ENCODE measurements around the gene SCRG1.

SCRG1 gene

DNA sequence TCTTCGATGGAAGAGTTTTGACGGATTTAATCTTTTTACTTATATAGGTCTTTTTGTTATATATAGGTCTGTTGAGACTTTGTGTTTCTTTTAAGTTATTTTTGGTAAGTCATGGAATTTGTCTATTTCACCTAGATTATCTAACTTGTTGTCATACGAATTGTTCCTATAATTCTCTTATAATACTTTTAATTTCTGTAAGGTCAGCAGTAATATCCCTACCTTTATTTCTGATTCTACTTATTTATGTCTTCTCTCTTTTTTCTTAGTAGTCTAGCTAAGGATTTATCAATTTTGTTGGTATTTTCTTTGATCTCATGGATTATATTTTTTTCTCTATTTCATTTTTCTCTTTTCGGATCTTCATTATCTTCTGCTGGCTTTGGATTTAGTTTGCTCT is 16.6 kb downstream of the SCRG1 start:
- no peak for ATAC-seq
- TF ChIP-seq ZNF8 (CRISPR knock-in tag; IDR thresholded peaks at IDR 0.05) (no peak), CSDC2 (CRISPR knock-in tag; IDR thresholded peaks at IDR 0.05) (no peak), SNAI2 (CRISPR knock-in tag; IDR thresholded peaks at IDR 0.05) (no peak), GLIS3 (CRISPR knock-in tag; IDR thresholded peaks at IDR 0.05) (no peak), ARNTL (CRISPR knock-in tag; IDR thresholded peaks at IDR 0.05; ENCODE audit: borderline replicate concordance, low read depth) (no peak), PPARA (CRISPR knock-in tag; IDR thresholded peaks at IDR 0.05; ENCODE audit: borderline replicate concordance) (no peak), ZFP30 (CRISPR knock-in tag; IDR thresholded peaks at IDR 0.05) (no peak), ISL1 (CRISPR knock-in tag; IDR thresholded peaks at IDR 0.05) (no peak), OSR1 (CRISPR knock-in tag; IDR thresholded peaks at IDR 0.05) (no peak), ZFP3 (CRISPR knock-in tag; IDR thresholded peaks at IDR 0.05) (no peak)
- TF ChIP-seq, protein P1, sequence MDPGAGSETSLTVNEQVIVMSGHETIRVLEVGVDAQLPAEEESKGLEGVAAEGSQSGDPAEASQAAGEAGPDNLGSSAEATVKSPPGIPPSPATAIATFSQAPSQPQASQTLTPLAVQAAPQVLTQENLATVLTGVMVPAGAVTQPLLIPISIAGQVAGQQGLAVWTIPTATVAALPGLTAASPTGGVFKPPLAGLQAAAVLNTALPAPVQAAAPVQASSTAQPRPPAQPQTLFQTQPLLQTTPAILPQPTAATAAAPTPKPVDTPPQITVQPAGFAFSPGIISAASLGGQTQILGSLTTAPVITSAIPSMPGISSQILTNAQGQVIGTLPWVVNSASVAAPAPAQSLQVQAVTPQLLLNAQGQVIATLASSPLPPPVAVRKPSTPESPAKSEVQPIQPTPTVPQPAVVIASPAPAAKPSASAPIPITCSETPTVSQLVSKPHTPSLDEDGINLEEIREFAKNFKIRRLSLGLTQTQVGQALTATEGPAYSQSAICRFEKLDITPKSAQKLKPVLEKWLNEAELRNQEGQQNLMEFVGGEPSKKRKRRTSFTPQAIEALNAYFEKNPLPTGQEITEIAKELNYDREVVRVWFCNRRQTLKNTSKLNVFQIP (CRISPR knock-in tag; IDR thresholded peaks at IDR 0.05; ENCODE audit: borderline replicate concordance, low read depth), result no peak
- TF ChIP-seq, protein P2, sequence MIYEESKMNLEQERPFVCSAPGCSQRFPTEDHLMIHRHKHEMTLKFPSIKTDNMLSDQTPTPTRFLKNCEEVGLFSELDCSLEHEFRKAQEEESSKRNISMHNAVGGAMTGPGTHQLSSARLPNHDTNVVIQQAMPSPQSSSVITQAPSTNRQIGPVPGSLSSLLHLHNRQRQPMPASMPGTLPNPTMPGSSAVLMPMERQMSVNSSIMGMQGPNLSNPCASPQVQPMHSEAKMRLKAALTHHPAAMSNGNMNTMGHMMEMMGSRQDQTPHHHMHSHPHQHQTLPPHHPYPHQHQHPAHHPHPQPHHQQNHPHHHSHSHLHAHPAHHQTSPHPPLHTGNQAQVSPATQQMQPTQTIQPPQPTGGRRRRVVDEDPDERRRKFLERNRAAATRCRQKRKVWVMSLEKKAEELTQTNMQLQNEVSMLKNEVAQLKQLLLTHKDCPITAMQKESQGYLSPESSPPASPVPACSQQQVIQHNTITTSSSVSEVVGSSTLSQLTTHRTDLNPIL (CRISPR knock-in tag; IDR thresholded peaks at IDR 0.05; ENCODE audit: low read depth), result no peak
- TF ChIP-seq, protein P3, sequence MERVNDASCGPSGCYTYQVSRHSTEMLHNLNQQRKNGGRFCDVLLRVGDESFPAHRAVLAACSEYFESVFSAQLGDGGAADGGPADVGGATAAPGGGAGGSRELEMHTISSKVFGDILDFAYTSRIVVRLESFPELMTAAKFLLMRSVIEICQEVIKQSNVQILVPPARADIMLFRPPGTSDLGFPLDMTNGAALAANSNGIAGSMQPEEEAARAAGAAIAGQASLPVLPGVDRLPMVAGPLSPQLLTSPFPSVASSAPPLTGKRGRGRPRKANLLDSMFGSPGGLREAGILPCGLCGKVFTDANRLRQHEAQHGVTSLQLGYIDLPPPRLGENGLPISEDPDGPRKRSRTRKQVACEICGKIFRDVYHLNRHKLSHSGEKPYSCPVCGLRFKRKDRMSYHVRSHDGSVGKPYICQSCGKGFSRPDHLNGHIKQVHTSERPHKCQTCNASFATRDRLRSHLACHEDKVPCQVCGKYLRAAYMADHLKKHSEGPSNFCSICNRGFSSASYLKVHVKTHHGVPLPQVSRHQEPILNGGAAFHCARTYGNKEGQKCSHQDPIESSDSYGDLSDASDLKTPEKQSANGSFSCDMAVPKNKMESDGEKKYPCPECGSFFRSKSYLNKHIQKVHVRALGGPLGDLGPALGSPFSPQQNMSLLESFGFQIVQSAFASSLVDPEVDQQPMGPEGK (CRISPR knock-in tag; IDR thresholded peaks at IDR 0.05; ENCODE audit: borderline replicate concordance), result no peak
- TF ChIP-seq, protein P4, sequence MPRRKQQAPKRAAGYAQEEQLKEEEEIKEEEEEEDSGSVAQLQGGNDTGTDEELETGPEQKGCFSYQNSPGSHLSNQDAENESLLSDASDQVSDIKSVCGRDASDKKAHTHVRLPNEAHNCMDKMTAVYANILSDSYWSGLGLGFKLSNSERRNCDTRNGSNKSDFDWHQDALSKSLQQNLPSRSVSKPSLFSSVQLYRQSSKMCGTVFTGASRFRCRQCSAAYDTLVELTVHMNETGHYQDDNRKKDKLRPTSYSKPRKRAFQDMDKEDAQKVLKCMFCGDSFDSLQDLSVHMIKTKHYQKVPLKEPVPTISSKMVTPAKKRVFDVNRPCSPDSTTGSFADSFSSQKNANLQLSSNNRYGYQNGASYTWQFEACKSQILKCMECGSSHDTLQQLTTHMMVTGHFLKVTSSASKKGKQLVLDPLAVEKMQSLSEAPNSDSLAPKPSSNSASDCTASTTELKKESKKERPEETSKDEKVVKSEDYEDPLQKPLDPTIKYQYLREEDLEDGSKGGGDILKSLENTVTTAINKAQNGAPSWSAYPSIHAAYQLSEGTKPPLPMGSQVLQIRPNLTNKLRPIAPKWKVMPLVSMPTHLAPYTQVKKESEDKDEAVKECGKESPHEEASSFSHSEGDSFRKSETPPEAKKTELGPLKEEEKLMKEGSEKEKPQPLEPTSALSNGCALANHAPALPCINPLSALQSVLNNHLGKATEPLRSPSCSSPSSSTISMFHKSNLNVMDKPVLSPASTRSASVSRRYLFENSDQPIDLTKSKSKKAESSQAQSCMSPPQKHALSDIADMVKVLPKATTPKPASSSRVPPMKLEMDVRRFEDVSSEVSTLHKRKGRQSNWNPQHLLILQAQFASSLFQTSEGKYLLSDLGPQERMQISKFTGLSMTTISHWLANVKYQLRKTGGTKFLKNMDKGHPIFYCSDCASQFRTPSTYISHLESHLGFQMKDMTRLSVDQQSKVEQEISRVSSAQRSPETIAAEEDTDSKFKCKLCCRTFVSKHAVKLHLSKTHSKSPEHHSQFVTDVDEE (CRISPR knock-in tag; IDR thresholded peaks at IDR 0.05), result no peak

- TF ChIP-seq PPARA (CRISPR knock-in tag; IDR thresholded peaks at IDR 0.05; ENCODE audit: borderline replicate concordance) (no peak), ZNF565 (CRISPR knock-in tag; conservative IDR thresholded peaks at IDR 0.05; ENCODE audit: low read depth) (no peak), SNAI2 (CRISPR knock-in tag; IDR thresholded peaks at IDR 0.05) (no peak), RARB (CRISPR knock-in tag; IDR thresholded peaks at IDR 0.05) (no peak), ZNF70 (CRISPR knock-in tag; IDR thresholded peaks at IDR 0.05) (no peak)
- 0 out of 3 replicates have a peak, but pooled peaks have one; percentile 32 for ATAC-seq
Measured at GRCh38 chr4:173381610-173382009, 17.3 kb downstream of the SCRG1 start.

- no peak for ATAC-seq
- TF ChIP-seq, protein P2 (CRISPR knock-in tag; IDR thresholded peaks at IDR 0.05; ENCODE audit: low read depth), result no peak
- TF ChIP-seq ZNF8 (CRISPR knock-in tag; IDR thresholded peaks at IDR 0.05) (no peak), ZC3H10 (CRISPR knock-in tag; IDR thresholded peaks at IDR 0.05) (no peak), TOX (CRISPR knock-in tag; IDR thresholded peaks at IDR 0.05; ENCODE audit: borderline replicate concordance) (no peak), RARB (CRISPR knock-in tag; IDR thresholded peaks at IDR 0.05) (no peak), PPARA (CRISPR knock-in tag; IDR thresholded peaks at IDR 0.05; ENCODE audit: borderline replicate concordance) (no peak), ARNTL (CRISPR knock-in tag; IDR thresholded peaks at IDR 0.05; ENCODE audit: borderline replicate concordance, low read depth) (no peak), ISL1 (CRISPR knock-in tag; IDR thresholded peaks at IDR 0.05) (no peak), ESRRG (CRISPR knock-in tag; IDR thresholded peaks at IDR 0.05) (no peak)
- TF ChIP-seq, protein P1 (CRISPR knock-in tag; IDR thresholded peaks at IDR 0.05; ENCODE audit: borderline replicate concordance, low read depth), result no peak
Measured at GRCh38 chr4:173380987-173381386, 17.9 kb downstream of the SCRG1 start.

All from SK-N-SH treated with all-trans-retinoic acid at 6 μM for 48 hours (cell line).